ENCODE results near the gene ECHDC3.
"Not testable (repeated sequence)": the region's sequence is repeated elsewhere in the genome, so short reads cannot be mapped to it uniquely, and the experiment has no call there.

ECHDC3 gene

GRCh38 chr10:11736767-11737166, 5.4 kb upstream of the ECHDC3 start:
- H3K27me3 ChIP-seq (replicated peaks in 2 of 5; ENCODE audit: control insufficient read depth in 4 of 5, insufficient read depth in 5 of 5, low read length in 4 of 5); POLR2A ChIA-PET; H3K27ac ChIP-seq (ENCODE audit: insufficient read depth in 1 of 2, low read depth in 1 of 2, low read length in 2 of 2, poor library complexity in 1 of 2, severe bottlenecking in 2 of 2); H3K4me1 ChIP-seq (ENCODE audit: control extremely low read depth in 1 of 4, control insufficient read depth in 4 of 4, insufficient read depth in 4 of 4, low read length in 3 of 4); H3K9me3 ChIP-seq (ENCODE audit: control extremely low read depth in 1 of 5, control insufficient read depth in 4 of 5, insufficient read depth in 2 of 5, low read depth in 1 of 5, low read length in 4 of 5); H3K4me3 ChIP-seq (ENCODE audit: control insufficient read depth in 1 of 7, extremely low read depth in 1 of 7, insufficient read depth in 4 of 7, low read depth in 2 of 7, low read length in 6 of 7); DNase-seq; CTCF ChIA-PET; H3K36me3 ChIP-seq (ENCODE audit: control insufficient read depth in 4 of 4, insufficient read depth in 4 of 4, low read length in 3 of 4): not testable (repeated sequence)
- WGBS (ENCODE audit: insufficient coverage): no CpG with 5 or more reads among the region's 15 CpGs

- H3K4me3 ChIP-seq (ENCODE audit: control insufficient read depth in 1 of 7, extremely low read depth in 1 of 7, insufficient read depth in 4 of 7, low read depth in 2 of 7, low read length in 6 of 7); H3K9me3 ChIP-seq (ENCODE audit: control extremely low read depth in 1 of 5, control insufficient read depth in 4 of 5, insufficient read depth in 2 of 5, low read depth in 1 of 5, low read length in 4 of 5); H3K36me3 ChIP-seq (ENCODE audit: control insufficient read depth in 4 of 4, insufficient read depth in 4 of 4, low read length in 3 of 4); H3K27me3 ChIP-seq (replicated peaks in 2 of 5; ENCODE audit: control insufficient read depth in 4 of 5, insufficient read depth in 5 of 5, low read length in 4 of 5); CTCF ChIA-PET; H3K27ac ChIP-seq (ENCODE audit: insufficient read depth in 1 of 2, low read depth in 1 of 2, low read length in 2 of 2, poor library complexity in 1 of 2, severe bottlenecking in 2 of 2); DNase-seq; POLR2A ChIA-PET; H3K4me1 ChIP-seq (ENCODE audit: control extremely low read depth in 1 of 4, control insufficient read depth in 4 of 4, insufficient read depth in 4 of 4, low read length in 3 of 4): not testable (repeated sequence)
- WGBS (ENCODE audit: insufficient coverage): 84% methylated on average over 17 of the region's 27 CpGs
These were observed 4.7 kb upstream of the ECHDC3 start for GRCh38 chr10:11737258-11738032.

- POLR2A ChIA-PET: no interaction called here
These were observed 1.3 kb upstream of the ECHDC3 start for GRCh38 chr10:11740907-11741306.

GRCh38 chr10:11741608-11742007, 574 bp upstream of the ECHDC3 start:
- peaks cover 0 to 18% (median 14%) of the 10 kb centered on the region in 4 experiments for H3K4me1 ChIP-seq (ENCODE audit: control extremely low read depth in 1 of 4, control insufficient read depth in 4 of 4, insufficient read depth in 4 of 4, low read length in 3 of 4)
- WGBS (ENCODE audit: insufficient coverage): 70% methylated on average over 16 of the region's 16 CpGs
- peak overlapping the region in 5 of 7 experiments; percentile 57 to 79 (median 66) for H3K4me3 ChIP-seq (ENCODE audit: control insufficient read depth in 1 of 7, extremely low read depth in 1 of 7, insufficient read depth in 4 of 7, low read depth in 2 of 7, low read length in 6 of 7)
- no peak overlapping the region for H3K27ac ChIP-seq (ENCODE audit: insufficient read depth in 1 of 2, low read depth in 1 of 2, low read length in 2 of 2, poor library complexity in 1 of 2, severe bottlenecking in 2 of 2)
- ChIA-PET POLR2A (no interaction called here), CTCF (interaction anchor here (0.7 to 1.0 kb wide), 3 partner anchors 14 to 16 kb away, joined by 3 to 4 read pairs (median 3); no protein-coding TSS in a partner anchor)
- DNase-seq: no peak
- no peaks in the 10 kb centered on the region for H3K36me3 ChIP-seq (ENCODE audit: control insufficient read depth in 4 of 4, insufficient read depth in 4 of 4, low read length in 3 of 4)
- no peaks in the 10 kb centered on the region for H3K27me3 ChIP-seq (replicated peaks in 2 of 5; ENCODE audit: control insufficient read depth in 4 of 5, insufficient read depth in 5 of 5, low read length in 4 of 5)
- no peaks in the 10 kb centered on the region for H3K9me3 ChIP-seq (ENCODE audit: control extremely low read depth in 1 of 5, control insufficient read depth in 4 of 5, insufficient read depth in 2 of 5, low read depth in 1 of 5, low read length in 4 of 5)

More at GRCh38 chr10:11740907-11741306, 1.3 kb upstream of the ECHDC3 start:
- CTCF ChIA-PET: interaction anchor here (0.8 to 1.0 kb wide), 2 partner anchors 15 to 16 kb away, joined by 3 to 4 read pairs; no protein-coding TSS in a partner anchor
- H3K27ac ChIP-seq (ENCODE audit: insufficient read depth in 1 of 2, low read depth in 1 of 2, low read length in 2 of 2, poor library complexity in 1 of 2, severe bottlenecking in 2 of 2): no peak overlapping the region
- H3K36me3 ChIP-seq (ENCODE audit: control insufficient read depth in 4 of 4, insufficient read depth in 4 of 4, low read length in 3 of 4): no peaks in the 10 kb centered on the region
- DNase-seq: no peak
- no peaks in the 10 kb centered on the region for H3K9me3 ChIP-seq (ENCODE audit: control extremely low read depth in 1 of 5, control insufficient read depth in 4 of 5, insufficient read depth in 2 of 5, low read depth in 1 of 5, low read length in 4 of 5)
- 100% methylated on average over 3 of the region's 11 CpGs for WGBS (ENCODE audit: insufficient coverage)
- H3K27me3 ChIP-seq (replicated peaks in 2 of 5; ENCODE audit: control insufficient read depth in 4 of 5, insufficient read depth in 5 of 5, low read length in 4 of 5): no peaks in the 10 kb centered on the region
- peaks cover 0 to 18% (median 14%) of the 10 kb centered on the region in 4 experiments for H3K4me1 ChIP-seq (ENCODE audit: control extremely low read depth in 1 of 4, control insufficient read depth in 4 of 4, insufficient read depth in 4 of 4, low read length in 3 of 4)
- no peak overlapping the region for H3K4me3 ChIP-seq (ENCODE audit: control insufficient read depth in 1 of 7, extremely low read depth in 1 of 7, insufficient read depth in 4 of 7, low read depth in 2 of 7, low read length in 6 of 7)

- H3K4me1 ChIP-seq (ENCODE audit: control extremely low read depth in 1 of 4, control insufficient read depth in 4 of 4, insufficient read depth in 4 of 4, low read length in 3 of 4): peaks cover 4 to 25% (median 17%) of the 10 kb centered on the region in 4 experiments
- 30% methylated on average over 31 of the region's 31 CpGs for WGBS (ENCODE audit: insufficient coverage)
- peak in 2 of 3 donors; percentile 12 to 28 for DNase-seq
- POLR2A ChIA-PET: no interaction called here
- H3K27me3 ChIP-seq (replicated peaks in 2 of 5; ENCODE audit: control insufficient read depth in 4 of 5, insufficient read depth in 5 of 5, low read length in 4 of 5): no peaks in the 10 kb centered on the region
- peak overlapping the region; percentile 49 to 85 (median 68) for H3K4me3 ChIP-seq (ENCODE audit: control insufficient read depth in 1 of 7, extremely low read depth in 1 of 7, insufficient read depth in 4 of 7, low read depth in 2 of 7, low read length in 6 of 7)
- H3K36me3 ChIP-seq (ENCODE audit: control insufficient read depth in 4 of 4, insufficient read depth in 4 of 4, low read length in 3 of 4): no peaks in the 10 kb centered on the region
- peak overlapping the region in 1 of 2 experiments; percentile 43 for H3K27ac ChIP-seq (ENCODE audit: insufficient read depth in 1 of 2, low read depth in 1 of 2, low read length in 2 of 2, poor library complexity in 1 of 2, severe bottlenecking in 2 of 2)
- CTCF ChIA-PET: interaction anchor here (1.5 kb wide), 1 partner anchor 15 kb away, joined by 5 read pairs; no protein-coding TSS in a partner anchor
- H3K9me3 ChIP-seq (ENCODE audit: control extremely low read depth in 1 of 5, control insufficient read depth in 4 of 5, insufficient read depth in 2 of 5, low read depth in 1 of 5, low read length in 4 of 5): no peaks in the 10 kb centered on the region
These were observed 657 bp downstream of the ECHDC3 start for GRCh38 chr10:11742779-11743298.

- DNase-seq: no peak
- Histone ChIP-seq H3K36me3 (ENCODE audit: control insufficient read depth in 4 of 4, insufficient read depth in 4 of 4, low read length in 3 of 4) (no peaks in the 10 kb centered on the region), H3K4me1 (ENCODE audit: control extremely low read depth in 1 of 4, control insufficient read depth in 4 of 4, insufficient read depth in 4 of 4, low read length in 3 of 4) (peaks cover 4 to 25% (median 17%) of the 10 kb centered on the region in 4 experiments), H3K27me3 (replicated peaks in 2 of 5; ENCODE audit: control insufficient read depth in 4 of 5, insufficient read depth in 5 of 5, low read length in 4 of 5) (no peaks in the 10 kb centered on the region), H3K4me3 (ENCODE audit: control insufficient read depth in 1 of 7, extremely low read depth in 1 of 7, insufficient read depth in 4 of 7, low read depth in 2 of 7, low read length in 6 of 7) (peak overlapping the region in 3 of 7 experiments; percentile 27 to 85 (median 68)), H3K9me3 (ENCODE audit: control extremely low read depth in 1 of 5, control insufficient read depth in 4 of 5, insufficient read depth in 2 of 5, low read depth in 1 of 5, low read length in 4 of 5) (no peaks in the 10 kb centered on the region), H3K27ac (ENCODE audit: insufficient read depth in 1 of 2, low read depth in 1 of 2, low read length in 2 of 2, poor library complexity in 1 of 2, severe bottlenecking in 2 of 2) (no peak overlapping the region)
- ChIA-PET POLR2A (no interaction called here), CTCF (interaction anchor here (1.5 to 1.6 kb wide), 2 partner anchors 14 to 15 kb away, joined by 5 to 12 read pairs; no protein-coding TSS in a partner anchor)
- WGBS (ENCODE audit: insufficient coverage): 81% methylated on average over 6 of the region's 9 CpGs
These were observed 1.5 kb downstream of the ECHDC3 start for GRCh38 chr10:11743461-11744338.

Measured in common myeloid progenitor, CD34-positive (primary cell).